ENCODE results near the gene PDE1C.

The PDE1C gene

DNA sequence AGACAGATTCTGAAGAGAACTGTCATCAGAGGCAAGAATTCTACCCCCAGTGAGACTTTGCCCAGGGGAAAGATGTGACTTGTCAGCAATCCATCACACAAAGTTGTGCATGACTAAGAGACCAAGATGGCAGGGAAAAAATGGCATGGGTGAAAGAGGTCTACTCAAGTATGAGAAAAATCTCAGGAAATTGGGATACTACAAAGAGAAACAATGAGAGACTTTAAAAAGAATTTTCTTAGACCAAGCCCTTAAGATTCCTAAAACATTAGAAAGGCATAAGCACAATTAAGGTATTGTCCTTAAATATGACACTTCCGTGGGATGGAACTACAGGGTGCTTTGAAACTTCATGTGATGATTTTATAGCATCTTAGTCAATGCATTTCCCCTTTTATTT, 45.6 kb upstream of the PDE1C start:
- Histone ChIP-seq H2BK120ac (ENCODE audit: low read depth, low read length) (no peak overlapping the region), H2BK15ac (ENCODE audit: low read depth, poor library complexity, severe bottlenecking) (no peak overlapping the region), H3K18ac (ENCODE audit: low read depth in 1 of 2, low read length in 2 of 2) (no peak overlapping the region), H3K36me3 (ENCODE audit: control insufficient read depth in 1 of 2, insufficient read depth in 2 of 2, low read depth in 1 of 2, low read length in 2 of 2) (no peaks in the 10 kb centered on the region), H3K23ac (ENCODE audit: low read length in 2 of 2) (no peak overlapping the region), H2BK12ac (ENCODE audit: low read length in 2 of 2) (no peak overlapping the region), H2AK5ac (ENCODE audit: low read length, severe bottlenecking) (no peak overlapping the region), H3K4ac (ENCODE audit: low read depth in 1 of 2, low read length in 2 of 2) (no peak overlapping the region), H2BK5ac (ENCODE audit: low read depth, low read length, poor library complexity, severe bottlenecking) (no peak overlapping the region), H4K91ac (ENCODE audit: low read length) (no peak overlapping the region), H3K27ac (ENCODE audit: low read length, poor library complexity, severe bottlenecking) (peak overlapping the region; percentile 94), H3K27me3 (ENCODE audit: control insufficient read depth in 1 of 2, insufficient read depth in 1 of 2, low read length in 2 of 2) (no peaks in the 10 kb centered on the region), H3K4me3 (ENCODE audit: insufficient read depth in 1 of 2, low read depth in 1 of 2, low read length in 2 of 2) (no peak overlapping the region), H3K4me2 (ENCODE audit: low read length, poor library complexity, severe bottlenecking) (no peak overlapping the region), H3K14ac (ENCODE audit: low read length in 2 of 2) (no peak overlapping the region), H3K9me3 (ENCODE audit: control insufficient read depth, low read length) (peaks cover 17% of the 10 kb centered on the region), H3K9ac (ENCODE audit: low read length) (no peak overlapping the region), H2AFZ (ENCODE audit: low read depth, low read length) (no peak overlapping the region), H3K4me1 (ENCODE audit: control insufficient read depth, insufficient read depth, low read depth, low read length) (peaks cover 10% of the 10 kb centered on the region), H4K8ac (ENCODE audit: low read length) (no peak overlapping the region), H3K79me1 (replicated peaks; ENCODE audit: low read length, poor library complexity, severe bottlenecking) (no peaks in the 10 kb centered on the region)
- WGBS, result no CpG with 5 or more reads among the region's 1 CpG
- DNase-seq, result no peak

DNA sequence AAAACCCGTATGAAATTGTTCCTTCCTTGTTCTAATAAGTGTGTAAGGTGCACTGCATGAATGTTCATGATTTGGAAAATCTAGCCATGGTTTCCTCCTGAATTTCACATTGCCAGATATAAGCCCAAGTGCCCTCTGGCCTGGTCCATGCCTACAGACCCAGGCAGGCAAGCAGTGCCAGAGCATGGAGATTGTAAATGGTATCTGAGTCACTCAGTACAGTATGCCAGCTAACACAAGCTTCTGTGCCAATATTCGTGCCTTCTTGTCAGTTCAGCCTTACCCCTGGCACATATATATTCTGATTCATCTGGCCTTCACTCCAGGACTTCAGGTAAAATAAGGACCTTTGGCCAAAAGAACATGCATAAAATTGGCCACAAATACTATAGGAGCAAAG, 38.4 kb upstream of the PDE1C start:
- Histone ChIP-seq H3K18ac (ENCODE audit: low read depth in 1 of 2, low read length in 2 of 2) (no peak overlapping the region), H3K36me3 (ENCODE audit: control insufficient read depth in 1 of 2, insufficient read depth in 2 of 2, low read depth in 1 of 2, low read length in 2 of 2) (no peaks in the 10 kb centered on the region), H3K9me3 (ENCODE audit: control insufficient read depth, low read length) (peaks cover 32% of the 10 kb centered on the region), H2BK5ac (ENCODE audit: low read depth, low read length, poor library complexity, severe bottlenecking) (no peak overlapping the region), H2BK12ac (ENCODE audit: low read length in 2 of 2) (no peak overlapping the region), H3K27ac (ENCODE audit: low read length, poor library complexity, severe bottlenecking) (no peak overlapping the region), H4K91ac (ENCODE audit: low read length) (no peak overlapping the region), H3K14ac (ENCODE audit: low read length in 2 of 2) (no peak overlapping the region), H3K4me3 (ENCODE audit: insufficient read depth in 1 of 2, low read depth in 1 of 2, low read length in 2 of 2) (no peak overlapping the region), H3K4me1 (ENCODE audit: control insufficient read depth, insufficient read depth, low read depth, low read length) (no peaks in the 10 kb centered on the region), H3K9ac (ENCODE audit: low read length) (no peak overlapping the region), H2BK120ac (ENCODE audit: low read depth, low read length) (no peak overlapping the region), H3K27me3 (ENCODE audit: control insufficient read depth in 1 of 2, insufficient read depth in 1 of 2, low read length in 2 of 2) (no peaks in the 10 kb centered on the region), H2BK15ac (ENCODE audit: low read depth, poor library complexity, severe bottlenecking) (no peak overlapping the region), H3K79me1 (replicated peaks; ENCODE audit: low read length, poor library complexity, severe bottlenecking) (no peaks in the 10 kb centered on the region), H3K4me2 (ENCODE audit: low read length, poor library complexity, severe bottlenecking) (no peak overlapping the region), H3K23ac (ENCODE audit: low read length in 2 of 2) (peak overlapping the region in 1 of 2 experiments; percentile 52), H3K4ac (ENCODE audit: low read depth in 1 of 2, low read length in 2 of 2) (no peak overlapping the region), H2AFZ (ENCODE audit: low read depth, low read length) (no peak overlapping the region), H4K8ac (ENCODE audit: low read length) (no peak overlapping the region), H2AK5ac (ENCODE audit: low read length, severe bottlenecking) (no peak overlapping the region)
- DNase-seq, result no peak
- 77% methylated on average over 2 of the region's 2 CpGs for whole genome bisulfite sequencing

DNA sequence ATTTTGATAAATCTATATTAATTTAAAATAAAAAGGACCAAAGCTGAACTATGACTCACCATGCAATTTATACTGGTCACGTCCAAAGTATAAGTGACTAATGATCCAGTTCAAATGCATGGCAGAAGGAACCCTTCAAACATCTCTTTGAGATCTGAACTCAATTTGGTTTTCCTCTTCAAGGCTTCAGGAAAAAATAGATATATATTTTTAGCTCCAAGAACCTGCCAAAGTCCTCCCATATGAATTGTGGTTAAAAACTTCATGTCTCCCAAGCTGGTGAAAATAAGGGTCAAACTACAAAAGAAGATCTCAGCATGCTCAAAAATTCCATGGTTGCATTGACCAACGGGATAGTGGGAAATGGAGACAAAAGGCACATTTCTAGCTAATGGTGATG, 34.6 kb upstream of the PDE1C start:
- no peak overlapping the region for H2BK12ac ChIP-seq (ENCODE audit: low read length in 2 of 2)
- H3K4me3 ChIP-seq (ENCODE audit: insufficient read depth in 1 of 2, low read depth in 1 of 2, low read length in 2 of 2), result no peak overlapping the region
- H3K18ac ChIP-seq (ENCODE audit: low read depth in 1 of 2, low read length in 2 of 2), result no peak overlapping the region
- no peak overlapping the region for H3K27ac ChIP-seq (ENCODE audit: low read length, poor library complexity, severe bottlenecking)
- H3K36me3 ChIP-seq (ENCODE audit: control insufficient read depth in 1 of 2, insufficient read depth in 2 of 2, low read depth in 1 of 2, low read length in 2 of 2), result no peaks in the 10 kb centered on the region
- 67% methylated on average over 1 of the region's 2 CpGs for WGBS
- H3K4me1 ChIP-seq (ENCODE audit: control insufficient read depth, insufficient read depth, low read depth, low read length), result no peaks in the 10 kb centered on the region
- H3K79me1 ChIP-seq (replicated peaks; ENCODE audit: low read length, poor library complexity, severe bottlenecking), result no peaks in the 10 kb centered on the region
- no peak overlapping the region for H3K4ac ChIP-seq (ENCODE audit: low read depth in 1 of 2, low read length in 2 of 2)
- H2BK120ac ChIP-seq (ENCODE audit: low read depth, low read length), result no peak overlapping the region
- no peak overlapping the region for H4K91ac ChIP-seq (ENCODE audit: low read length)
- H2AK5ac ChIP-seq (ENCODE audit: low read length, severe bottlenecking), result no peak overlapping the region
- peaks cover 14% of the 10 kb centered on the region for H3K9me3 ChIP-seq (ENCODE audit: control insufficient read depth, low read length)
- no peak overlapping the region for H3K4me2 ChIP-seq (ENCODE audit: low read length, poor library complexity, severe bottlenecking)
- no peak overlapping the region for H3K14ac ChIP-seq (ENCODE audit: low read length in 2 of 2)
- H4K8ac ChIP-seq (ENCODE audit: low read length), result no peak overlapping the region
- H2BK15ac ChIP-seq (ENCODE audit: low read depth, poor library complexity, severe bottlenecking), result no peak overlapping the region
- DNase-seq, result no peak
- no peak overlapping the region for H3K23ac ChIP-seq (ENCODE audit: low read length in 2 of 2)
- no peak overlapping the region for H3K9ac ChIP-seq (ENCODE audit: low read length)
- no peaks in the 10 kb centered on the region for H3K27me3 ChIP-seq (ENCODE audit: control insufficient read depth in 1 of 2, insufficient read depth in 1 of 2, low read length in 2 of 2)
- H2BK5ac ChIP-seq (ENCODE audit: low read depth, low read length, poor library complexity, severe bottlenecking), result no peak overlapping the region
- H2AFZ ChIP-seq (ENCODE audit: low read depth, low read length), result no peak overlapping the region

DNA sequence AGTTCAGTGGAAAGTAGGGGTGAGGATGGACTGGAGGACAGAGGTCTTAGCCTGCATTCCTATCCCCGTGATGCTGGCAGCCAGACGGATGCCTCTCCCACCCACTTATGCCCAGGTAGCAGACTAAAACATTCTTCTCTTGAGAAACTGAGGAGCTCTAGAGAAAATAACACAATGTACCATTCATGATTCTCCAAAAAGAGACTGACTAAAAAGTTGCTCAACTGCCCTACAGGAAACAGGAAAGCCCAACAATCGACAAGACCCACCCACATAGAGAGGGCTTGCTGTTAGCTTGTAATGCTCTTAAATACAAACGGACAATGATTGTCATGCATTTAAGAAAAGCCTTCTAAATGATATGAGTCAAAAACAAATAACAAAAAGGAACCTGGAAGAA, 33.2 kb upstream of the PDE1C start:
- H3K4me2 ChIP-seq (ENCODE audit: low read length, poor library complexity, severe bottlenecking), result no peak overlapping the region
- no peak for DNase-seq
- no peak overlapping the region for H4K91ac ChIP-seq (ENCODE audit: low read length)
- H3K9ac ChIP-seq (ENCODE audit: low read length), result no peak overlapping the region
- no peak overlapping the region for H2AK5ac ChIP-seq (ENCODE audit: low read length, severe bottlenecking)
- H2BK15ac ChIP-seq (ENCODE audit: low read depth, poor library complexity, severe bottlenecking), result no peak overlapping the region
- no peak overlapping the region for H4K8ac ChIP-seq (ENCODE audit: low read length)
- no peak overlapping the region for H3K4ac ChIP-seq (ENCODE audit: low read depth in 1 of 2, low read length in 2 of 2)
- H2BK5ac ChIP-seq (ENCODE audit: low read depth, low read length, poor library complexity, severe bottlenecking), result no peak overlapping the region
- H3K27me3 ChIP-seq (ENCODE audit: control insufficient read depth in 1 of 2, insufficient read depth in 1 of 2, low read length in 2 of 2), result no peaks in the 10 kb centered on the region
- no peak overlapping the region for H2AFZ ChIP-seq (ENCODE audit: low read depth, low read length)
- H3K4me3 ChIP-seq (ENCODE audit: insufficient read depth in 1 of 2, low read depth in 1 of 2, low read length in 2 of 2), result no peak overlapping the region
- H3K9me3 ChIP-seq (ENCODE audit: control insufficient read depth, low read length), result peaks cover 14% of the 10 kb centered on the region
- H3K4me1 ChIP-seq (ENCODE audit: control insufficient read depth, insufficient read depth, low read depth, low read length), result no peaks in the 10 kb centered on the region
- no peak overlapping the region for H3K23ac ChIP-seq (ENCODE audit: low read length in 2 of 2)
- H3K27ac ChIP-seq (ENCODE audit: low read length, poor library complexity, severe bottlenecking), result no peak overlapping the region
- H2BK12ac ChIP-seq (ENCODE audit: low read length in 2 of 2), result no peak overlapping the region
- no peak overlapping the region for H3K14ac ChIP-seq (ENCODE audit: low read length in 2 of 2)
- no peak overlapping the region for H2BK120ac ChIP-seq (ENCODE audit: low read depth, low read length)
- WGBS, result 89% methylated on average over 2 of the region's 4 CpGs
- H3K36me3 ChIP-seq (ENCODE audit: control insufficient read depth in 1 of 2, insufficient read depth in 2 of 2, low read depth in 1 of 2, low read length in 2 of 2), result no peaks in the 10 kb centered on the region
- no peak overlapping the region for H3K18ac ChIP-seq (ENCODE audit: low read depth in 1 of 2, low read length in 2 of 2)
- no peaks in the 10 kb centered on the region for H3K79me1 ChIP-seq (replicated peaks; ENCODE audit: low read length, poor library complexity, severe bottlenecking)

Data from mesenchymal stem cell (in vitro differentiated cells and primary cell).